ENCODE results near the gene ZSCAN22. TPM values are rescaled to one million over a fixed set of nuclear protein-coding genes. Genes with fewer than 3 reads are reported as not detected.

The ZSCAN22 gene
- total and polyA plus RNA-seq, 2 donors (not counting 1 experiment from before 2014, with no cell fraction given), result 2.8 to 7.1 TPM

GRCh38 chr19:58367698-58368454 lies 41.1 kb downstream of the ZSCAN22 start:
- Mint-ChIP-seq H3K27me3 (no peaks in the 10 kb centered on the region), H3K4me3 (no peak overlapping the region), H3K9me3 (ENCODE audit: insufficient read depth) (no peaks in the 10 kb centered on the region), H3K4me1 (peaks cover 6% of the 10 kb centered on the region), H3K27ac (no peak overlapping the region)
- 97% methylated on average over 106 of the region's 106 CpGs for WGBS (ENCODE audit: insufficient coverage)
- H3K4me1 ChIP-seq (ENCODE audit: control insufficient read depth in 2 of 2, insufficient read depth in 2 of 2, low read length in 2 of 2), result peaks cover 8 to 18% of the 10 kb centered on the region in 2 donors
- CTCF ChIA-PET, result no interaction called here
- H2AFZ ChIP-seq (ENCODE audit: insufficient read depth, low read depth, low read length, poor library complexity, severe bottlenecking), result no peak overlapping the region
- no peak overlapping the region for H3K4me3 ChIP-seq (ENCODE audit: control extremely low read depth in 1 of 5, extremely low read depth in 1 of 5, insufficient read depth in 1 of 5, low read depth in 2 of 5, low read length in 4 of 5)
- H3K4me2 ChIP-seq (replicated peaks; ENCODE audit: low read depth, low read length, poor library complexity, severe bottlenecking), result no peak overlapping the region
- ATAC-seq (ENCODE audit: low read depth) (no peak), DNase-seq (no peak)
- H3K79me2 ChIP-seq (ENCODE audit: control insufficient read depth, insufficient read depth, low read length), result peaks cover 4% of the 10 kb centered on the region
- H3K27ac ChIP-seq (ENCODE audit: low read length in 2 of 2), result no peak overlapping the region
- no peaks in the 10 kb centered on the region for H3K36me3 ChIP-seq (replicated peaks in 1 of 2; ENCODE audit: control extremely low read depth in 1 of 2, control insufficient read depth in 1 of 2, extremely low read depth in 1 of 2, insufficient read depth in 2 of 2, low read length in 1 of 2)
- no peaks in the 10 kb centered on the region for H4K20me1 ChIP-seq (ENCODE audit: control insufficient read depth, insufficient read depth, low read length, poor library complexity, severe bottlenecking)
- H3K27me3 ChIP-seq (replicated peaks in 1 of 4; ENCODE audit: control extremely low read depth in 1 of 4, control insufficient read depth in 3 of 4, insufficient read depth in 4 of 4, low read length in 3 of 4), result no peaks in the 10 kb centered on the region
- no peak for TF ChIP-seq CTCF (IDR thresholded peaks at IDR 0.05)
- TF ChIP-seq EZH2 (IDR thresholded peaks at IDR 0.05; ENCODE audit: borderline replicate concordance, insufficient read depth, low read depth, low read length, poor library complexity, severe bottlenecking), result no peak
- H3K9me3 ChIP-seq (ENCODE audit: control extremely low read depth in 1 of 3, control insufficient read depth in 2 of 3, insufficient read depth in 1 of 3, low read length in 2 of 3), result peaks cover 0 to 3% (median 0%) of the 10 kb centered on the region in 3 donors
- intact Hi-C loops (cut with micrococcal nuclease), result no loop called here
- POLR2A ChIA-PET, result no interaction called here
- H3K9ac ChIP-seq (ENCODE audit: low read length), result no peak overlapping the region

GRCh38 chr19:58368561-58369360 lies 42.0 kb downstream of the ZSCAN22 start:
- H3K4me3 Mint-ChIP-seq, result no peak overlapping the region
- POLR2A ChIA-PET, result no interaction called here

More at GRCh38 chr19:58368561-58369360, 42.0 kb downstream of the ZSCAN22 start:
- H3K9ac ChIP-seq (ENCODE audit: low read length), result no peak overlapping the region
- peaks cover 0 to 3% (median 0%) of the 10 kb centered on the region in 3 donors for H3K9me3 ChIP-seq (ENCODE audit: control extremely low read depth in 1 of 3, control insufficient read depth in 2 of 3, insufficient read depth in 1 of 3, low read length in 2 of 3)
- no peaks in the 10 kb centered on the region for H3K9me3 Mint-ChIP-seq (ENCODE audit: insufficient read depth)
- H3K4me3 ChIP-seq (ENCODE audit: control extremely low read depth in 1 of 5, extremely low read depth in 1 of 5, insufficient read depth in 1 of 5, low read depth in 2 of 5, low read length in 4 of 5), result no peak overlapping the region
- TF ChIP-seq EZH2 (IDR thresholded peaks at IDR 0.05; ENCODE audit: borderline replicate concordance, insufficient read depth, low read depth, low read length, poor library complexity, severe bottlenecking) (no peak), CTCF (IDR thresholded peaks at IDR 0.05) (no peak)
- H3K79me2 ChIP-seq (ENCODE audit: control insufficient read depth, insufficient read depth, low read length), result peaks cover 12% of the 10 kb centered on the region
- peaks cover 5% of the 10 kb centered on the region for H3K4me1 Mint-ChIP-seq
- no peak overlapping the region for H3K27ac Mint-ChIP-seq
- WGBS (ENCODE audit: insufficient coverage), result 98% methylated on average over 68 of the region's 68 CpGs
- H3K27me3 ChIP-seq (replicated peaks in 1 of 4; ENCODE audit: control extremely low read depth in 1 of 4, control insufficient read depth in 3 of 4, insufficient read depth in 4 of 4, low read length in 3 of 4), result no peaks in the 10 kb centered on the region
- ATAC-seq (ENCODE audit: low read depth) (no peak), DNase-seq (no peak)
- no peaks in the 10 kb centered on the region for H4K20me1 ChIP-seq (ENCODE audit: control insufficient read depth, insufficient read depth, low read length, poor library complexity, severe bottlenecking)
- intact Hi-C loops (cut with micrococcal nuclease), result no loop called here
- H3K27ac ChIP-seq (ENCODE audit: low read length in 2 of 2), result no peak overlapping the region
- H2AFZ ChIP-seq (ENCODE audit: insufficient read depth, low read depth, low read length, poor library complexity, severe bottlenecking), result no peak overlapping the region
- peaks cover 8 to 9% of the 10 kb centered on the region in 2 donors for H3K4me1 ChIP-seq (ENCODE audit: control insufficient read depth in 2 of 2, insufficient read depth in 2 of 2, low read length in 2 of 2)
- no peaks in the 10 kb centered on the region for H3K27me3 Mint-ChIP-seq
- H3K36me3 ChIP-seq (replicated peaks in 1 of 2; ENCODE audit: control extremely low read depth in 1 of 2, control insufficient read depth in 1 of 2, extremely low read depth in 1 of 2, insufficient read depth in 2 of 2, low read length in 1 of 2), result no peaks in the 10 kb centered on the region
- CTCF ChIA-PET, result no interaction called here
- H3K4me2 ChIP-seq (replicated peaks; ENCODE audit: low read depth, low read length, poor library complexity, severe bottlenecking), result no peak overlapping the region

Measured in B cell (primary cell).